PFSK-1 (cell line): ENCODE measurements around the gene ST6GALNAC1.

ENCODE experiments used
- FOXP2 ChIP-seq: optimal IDR thresholded peaks from 2 replicates; pipeline ENCODE3; 2011; ENCODE audit warnings: borderline replicate concordance, control low read depth, inconsistent platforms; ENCODE audit not compliant: insufficient read depth; ENCODE audit errors: extremely low read length, extremely low read depth
- POLR2AphosphoS5 ChIP-seq: IDR thresholded peaks from 2 replicates; pipeline ENCODE4 v1.6.1; 2012; ENCODE audit warnings: low read depth, mild to moderate bottlenecking, control low read depth, low read length, moderate library complexity
- REST ChIP-seq, 2 experiments: IDR thresholded peaks; 2 replicates each; pipeline versions ENCODE4 v1.6.1 to v1.8.0; 2011 to 2012; ENCODE audit warnings: low read depth in 2 of 2, low read length in 2 of 2, control low read depth in 1 of 2, inconsistent platforms in 1 of 2, mild to moderate bottlenecking in 1 of 2, moderate library complexity in 1 of 2; ENCODE audit not compliant: insufficient read depth in 1 of 2
- SIN3A ChIP-seq: IDR thresholded peaks from 2 replicates; pipeline ENCODE4 v1.6.1; 2012; ENCODE audit warnings: mild to moderate bottlenecking, low read length, moderate library complexity, borderline replicate concordance; ENCODE audit not compliant: insufficient read depth
- TAF1 ChIP-seq: IDR thresholded peaks from 2 replicates; pipeline ENCODE4 v1.6.1; 2012; ENCODE audit warnings: low read length, control low read depth, borderline replicate concordance; ENCODE audit not compliant: insufficient read depth

- TF ChIP-seq SIN3A (no peak), POLR2AphosphoS5 (no peak), REST (IDR thresholded peaks at IDR 0.05; ENCODE audit: insufficient read depth in 1 of 2, low read depth in 2 of 2, low read length in 2 of 2) (no peak), TAF1 (no peak), FOXP2 (no peak)
Observed at GRCh38 chr17:76578376-76578775, 65.2 kb downstream of the ST6GALNAC1 start.
